GM21723 (cell line): ENCODE measurements around the gene LRMDA.

Experiments
- ATAC-seq: cut with Tn5 transposase; IDR thresholded peaks from one replicate; pipeline ENCODE4 v1.9.1; 2021; ENCODE audit warnings: mild to moderate bottlenecking, moderate library complexity; ENCODE audit not compliant: unreplicated experiment

LRMDA gene

GRCh38 chr10:76032700-76033039 is 601.2 kb downstream of the LRMDA start:
- no peak for ATAC-seq

GRCh38 chr10:76033457-76034196 is 602.2 kb downstream of the LRMDA start:
- ATAC-seq: no peak

GRCh38 chr10:76034353-76035205 is 603.2 kb downstream of the LRMDA start:
- no peak for ATAC-seq

GRCh38 chr10:76035206-76036110 is 604.0 kb downstream of the LRMDA start:
- no peak for ATAC-seq

- ATAC-seq: peak; percentile 78
Observed at GRCh38 chr10:76036111-76036940, 604.9 kb downstream of the LRMDA start.

- no peak for ATAC-seq
Observed at GRCh38 chr10:76036962-76037361, 605.5 kb downstream of the LRMDA start.

GRCh38 chr10:76037531-76038155 is 606.2 kb downstream of the LRMDA start:
- ATAC-seq: no peak

GRCh38 chr10:76038696-76039095 is 607.3 kb downstream of the LRMDA start:
- ATAC-seq: no peak

GRCh38 chr10:76040107-76040829 is 608.8 kb downstream of the LRMDA start:
- no peak for ATAC-seq

GRCh38 chr10:76040830-76041220 is 609.4 kb downstream of the LRMDA start:
- no peak for ATAC-seq

- no peak for ATAC-seq
Observed at GRCh38 chr10:76041551-76041950, 610.1 kb downstream of the LRMDA start.

- no peak for ATAC-seq
Observed at GRCh38 chr10:76043261-76043660, 611.8 kb downstream of the LRMDA start.

GRCh38 chr10:76044751-76045150 is 613.3 kb downstream of the LRMDA start:
- ATAC-seq: no peak

- no peak for ATAC-seq
Observed at GRCh38 chr10:76045174-76045573, 613.8 kb downstream of the LRMDA start.

- no peak for ATAC-seq
Observed at GRCh38 chr10:76047521-76047920, 616.1 kb downstream of the LRMDA start.

GRCh38 chr10:76049581-76050290 is 618.3 kb downstream of the LRMDA start:
- no peak for ATAC-seq

- ATAC-seq: no peak
Observed at GRCh38 chr10:76050291-76050625, 618.8 kb downstream of the LRMDA start.

- ATAC-seq: no peak
Observed at GRCh38 chr10:76051007-76051936, 619.8 kb downstream of the LRMDA start.
